C4-2B (cell line): ENCODE data around the gene RIN1.
"Not testable (repeated sequence)": the region's sequence is repeated elsewhere in the genome, so short reads cannot be mapped to it uniquely, and the experiment has no call there.

Experiments
- CTCF ChIP-seq: fragments of 450-650 bp; conservative IDR thresholded peaks from 2 replicates; pipeline ENCODE4 v1.5.1; 2017; ENCODE audit warnings: mild to moderate bottlenecking
- ZFX ChIP-seq: fragments of 450-650 bp; IDR thresholded peaks from 2 replicates; pipeline ENCODE4 v1.6.1; 2017

- not testable (repeated sequence) for TF ChIP-seq CTCF, ZFX
Measured at GRCh38 chr11:66320748-66321147, 15.5 kb downstream of the RIN1 start.
